Keratinocyte (primary cell): Measurements from ENCODE around the gene HIKESHI. TPM values are rescaled to one million over a fixed set of nuclear protein-coding genes. Genes with fewer than 3 reads are reported as not detected.
"Not testable (repeated sequence)": the region's sequence is repeated elsewhere in the genome, so short reads cannot be mapped to it uniquely, and the experiment has no call there.

Source experiments
- DNase-seq: peaks from one replicate; pipeline ENCODE4 v3.0.0-alpha.2; 2011; ENCODE audit warnings: low read depth, missing footprints, low spot score
- FAIRE-seq: peaks from 2 replicates; lab custom pipeline; 2011; peaks lifted over from hg19 to GRCh38; lab: Jason Lieb, UNC
- H2AFZ ChIP-seq: 2 replicates; pipeline ENCODE4 v1.6.0; 2012; ENCODE audit warnings: low read length, control low read depth, inconsistent platforms; ENCODE audit not compliant: control insufficient read depth
- H3K27ac ChIP-seq: 2 replicates; pipeline ENCODE4 v1.5.1; 2011; ENCODE audit warnings: low read length; ENCODE audit not compliant: control insufficient read depth, insufficient read depth
- H3K27me3 ChIP-seq: 3 replicates; pipeline ENCODE4 v1.6.0; 2011; ENCODE audit warnings: low read length; ENCODE audit not compliant: control insufficient read depth, insufficient read depth; ENCODE audit errors: extremely low read depth
- H3K36me3 ChIP-seq, 2 experiments: 2 replicates in 1 of 2; 3 replicates in 1 of 2; pipeline ENCODE4 v1.5.1; 2011; ENCODE audit warnings: low read length in 2 of 2, mild to moderate bottlenecking in 1 of 2; ENCODE audit not compliant: control insufficient read depth in 2 of 2, insufficient read depth in 2 of 2; ENCODE audit errors: extremely low read depth in 1 of 2
- H3K4me1 ChIP-seq: 3 replicates; pipeline ENCODE4 v1.5.1; 2011; ENCODE audit warnings: low read length; ENCODE audit not compliant: control insufficient read depth, insufficient read depth; ENCODE audit errors: extremely low read depth
- H3K4me2 ChIP-seq: 3 replicates; pipeline ENCODE4 v1.6.0; 2011; ENCODE audit warnings: low read depth, low read length; ENCODE audit not compliant: control insufficient read depth, insufficient read depth; ENCODE audit errors: extremely low read depth
- H3K4me3 ChIP-seq, 3 experiments: fragments of 200-600 bp in 1 of 3; sonication (generic) in 1 of 3; 2 replicates in 2 of 3; 3 replicates in 1 of 3; pipeline ENCODE4 v1.5.1; 2011 to 2016; ENCODE audit warnings: low read length in 3 of 3, mild to moderate bottlenecking in 3 of 3, control low read depth in 2 of 3, inconsistent platforms in 1 of 3, low read depth in 1 of 3, mixed read lengths in 1 of 3, mixed run types in 1 of 3, moderate library complexity in 1 of 3; ENCODE audit not compliant: control insufficient read depth in 2 of 3, insufficient read depth in 2 of 3; ENCODE audit errors: extremely low read depth in 1 of 3
- H3K79me2 ChIP-seq: 2 replicates; pipeline ENCODE4 v1.6.0; 2012; ENCODE audit warnings: low read length; ENCODE audit not compliant: control insufficient read depth, insufficient read depth
- H3K9ac ChIP-seq: 3 replicates; pipeline ENCODE4 v1.6.0; 2011; ENCODE audit warnings: low read length; ENCODE audit not compliant: control insufficient read depth, insufficient read depth; ENCODE audit errors: extremely low read depth
- H3K9me1 ChIP-seq: 3 replicates; pipeline ENCODE4 v1.6.0; 2011; ENCODE audit warnings: low read length; ENCODE audit not compliant: control insufficient read depth, insufficient read depth; ENCODE audit errors: extremely low read depth
- H3K9me3 ChIP-seq: 2 replicates; pipeline ENCODE4 v1.5.1; 2012; ENCODE audit warnings: low read depth, low read length; ENCODE audit not compliant: control insufficient read depth
- H4K20me1 ChIP-seq: 3 replicates; pipeline ENCODE4 v1.6.0; 2011; ENCODE audit warnings: low read length; ENCODE audit not compliant: control insufficient read depth, insufficient read depth; ENCODE audit errors: extremely low read depth
- CTCF ChIP-seq, 3 experiments: IDR thresholded peaks in 1 of 3; conservative IDR thresholded peaks in 1 of 3; optimal IDR thresholded peaks in 1 of 3; 2 replicates in 2 of 3; 3 replicates in 1 of 3; pipeline versions ENCODE3 to v1.5.1; 2011; ENCODE audit warnings: low read length in 3 of 3, mild to moderate bottlenecking in 3 of 3, moderate library complexity in 2 of 3, control low read depth in 1 of 3, inconsistent platforms in 1 of 3; ENCODE audit not compliant: insufficient read depth in 2 of 3; ENCODE audit errors: extremely low read depth in 1 of 3
- EZH2 ChIP-seq: IDR thresholded peaks from one replicate; pipeline ENCODE4 v1.6.1; 2012; ENCODE audit warnings: inconsistent platforms, mild to moderate bottlenecking, low read length, moderate library complexity
- dilution Hi-C: fragments of 300-500 bp; cut with MboI; formaldehyde crosslinking; loops from one replicate; pipeline ENCODE4 v1.7.0; 2020; ENCODE audit warnings: low sequenced_read_pairs; ENCODE audit not compliant: extremely low pct_ligation_motif_present
- polyA plus RNA-seq, 5 experiments: library from polyadenylated mRNA; depleted of rRNA in 3 of 5; stranded (reverse) in 3 of 5; stranded (forward) in 1 of 5; unstranded in 1 of 5; fragments of >200 nt; gene quantifications; 1 replicate in 1 of 5; 2 replicates in 3 of 5; 3 replicates in 1 of 5; pipeline versions ENCODE4 v1.2.1 to v1.2.3, GENCODE V29; 2011 to 2012; ENCODE audit warnings: missing spikeins in 2 of 5, low read depth in 1 of 5, low replicate concordance in 1 of 5

Gene HIKESHI
- polyA plus RNA-seq, 1 donor (not counting 4 experiments of a cell fraction or from before 2014, with no cell fraction given), result 89.4 TPM

- Histone ChIP-seq H2AFZ (no peak overlapping the region), H3K4me3 (no peak overlapping the region), H3K27me3 (no peaks in the 10 kb centered on the region), H3K36me3 (no peaks in the 10 kb centered on the region), H4K20me1 (no peaks in the 10 kb centered on the region), H3K4me2 (no peak overlapping the region), H3K79me2 (peaks cover 2% of the 10 kb centered on the region), H3K9me1 (no peaks in the 10 kb centered on the region), H3K27ac (no peak overlapping the region), H3K9ac (no peak overlapping the region), H3K9me3 (no peaks in the 10 kb centered on the region), H3K4me1 (no peaks in the 10 kb centered on the region)
- dilution Hi-C loops, result no loop called here
- DNase-seq, result no peak
- TF ChIP-seq EZH2 (no peak), CTCF (optimal IDR thresholded peaks at IDR 0.05 in 1 of 3, IDR thresholded peaks at IDR 0.05 in 1 of 3, conservative IDR thresholded peaks at IDR 0.05 in 1 of 3; ENCODE audit: extremely low read depth in 1 of 3, insufficient read depth in 2 of 3, low read length in 3 of 3) (no peak)
- no peak for FAIRE-seq
Observed at GRCh38 chr11:86346513-86346912, 44.5 kb downstream of the HIKESHI start.

GRCh38 chr11:86355256-86355655 lies 53.2 kb downstream of the HIKESHI start:
- H3K9me1 ChIP-seq, result no peaks in the 10 kb centered on the region
- dilution Hi-C loops, result no loop called here

GRCh38 chr11:86357412-86357811 lies 55.4 kb downstream of the HIKESHI start:
- FAIRE-seq, H3K9me1 ChIP-seq, H3K4me2 ChIP-seq, dilution Hi-C loops, H3K27ac ChIP-seq, H3K9ac ChIP-seq, H4K20me1 ChIP-seq, H3K27me3 ChIP-seq, DNase-seq, H3K9me3 ChIP-seq, H3K4me3 ChIP-seq, H3K4me1 ChIP-seq, H2AFZ ChIP-seq, H3K79me2 ChIP-seq, H3K36me3 ChIP-seq: not testable (repeated sequence)

More at GRCh38 chr11:86355256-86355655, 53.2 kb downstream of the HIKESHI start:
- DNase-seq (no peak), FAIRE-seq (no peak)
- Histone ChIP-seq H2AFZ (no peak overlapping the region), H3K36me3 (no peaks in the 10 kb centered on the region), H3K4me3 (no peak overlapping the region), H3K4me2 (no peak overlapping the region), H3K27ac (no peak overlapping the region), H3K27me3 (no peaks in the 10 kb centered on the region), H3K4me1 (no peaks in the 10 kb centered on the region), H3K9ac (no peak overlapping the region), H3K79me2 (no peaks in the 10 kb centered on the region), H3K9me3 (no peaks in the 10 kb centered on the region), H4K20me1 (no peaks in the 10 kb centered on the region)
- no peak for TF ChIP-seq EZH2
- no peak for TF ChIP-seq CTCF (optimal IDR thresholded peaks at IDR 0.05 in 1 of 3, IDR thresholded peaks at IDR 0.05 in 1 of 3, conservative IDR thresholded peaks at IDR 0.05 in 1 of 3; ENCODE audit: extremely low read depth in 1 of 3, insufficient read depth in 2 of 3, low read length in 3 of 3)
